ENCODE results near the gene TNNI2.

DNA sequence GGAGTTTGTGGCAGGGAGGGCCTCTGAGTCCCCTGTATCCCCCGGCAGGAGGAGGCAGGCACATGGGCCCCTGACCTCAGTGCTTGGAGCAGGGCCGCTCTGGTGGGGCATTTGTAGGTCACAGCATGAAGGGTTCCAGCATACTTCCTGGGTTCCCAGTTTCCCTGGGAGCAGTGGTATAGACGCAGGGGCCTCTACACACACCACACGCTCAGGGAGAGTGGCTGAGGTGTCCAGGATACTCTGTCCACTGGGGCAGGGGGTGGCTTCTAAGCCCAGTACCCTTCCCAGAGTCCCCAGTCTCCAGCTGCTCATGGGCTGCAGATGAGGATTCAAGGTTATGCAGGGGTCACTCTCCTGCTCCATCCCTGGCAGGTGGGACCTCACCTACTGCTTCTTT, 20.2 kb downstream of the TNNI2 start:
- TF ChIP-seq CTCF (IDR thresholded peaks at IDR 0.05; ENCODE audit: low read depth, low read length, missing input control) (no peak), TAF1 (conservative IDR thresholded peaks at IDR 0.05) (no peak)
- TF ChIP-seq, protein P1, sequence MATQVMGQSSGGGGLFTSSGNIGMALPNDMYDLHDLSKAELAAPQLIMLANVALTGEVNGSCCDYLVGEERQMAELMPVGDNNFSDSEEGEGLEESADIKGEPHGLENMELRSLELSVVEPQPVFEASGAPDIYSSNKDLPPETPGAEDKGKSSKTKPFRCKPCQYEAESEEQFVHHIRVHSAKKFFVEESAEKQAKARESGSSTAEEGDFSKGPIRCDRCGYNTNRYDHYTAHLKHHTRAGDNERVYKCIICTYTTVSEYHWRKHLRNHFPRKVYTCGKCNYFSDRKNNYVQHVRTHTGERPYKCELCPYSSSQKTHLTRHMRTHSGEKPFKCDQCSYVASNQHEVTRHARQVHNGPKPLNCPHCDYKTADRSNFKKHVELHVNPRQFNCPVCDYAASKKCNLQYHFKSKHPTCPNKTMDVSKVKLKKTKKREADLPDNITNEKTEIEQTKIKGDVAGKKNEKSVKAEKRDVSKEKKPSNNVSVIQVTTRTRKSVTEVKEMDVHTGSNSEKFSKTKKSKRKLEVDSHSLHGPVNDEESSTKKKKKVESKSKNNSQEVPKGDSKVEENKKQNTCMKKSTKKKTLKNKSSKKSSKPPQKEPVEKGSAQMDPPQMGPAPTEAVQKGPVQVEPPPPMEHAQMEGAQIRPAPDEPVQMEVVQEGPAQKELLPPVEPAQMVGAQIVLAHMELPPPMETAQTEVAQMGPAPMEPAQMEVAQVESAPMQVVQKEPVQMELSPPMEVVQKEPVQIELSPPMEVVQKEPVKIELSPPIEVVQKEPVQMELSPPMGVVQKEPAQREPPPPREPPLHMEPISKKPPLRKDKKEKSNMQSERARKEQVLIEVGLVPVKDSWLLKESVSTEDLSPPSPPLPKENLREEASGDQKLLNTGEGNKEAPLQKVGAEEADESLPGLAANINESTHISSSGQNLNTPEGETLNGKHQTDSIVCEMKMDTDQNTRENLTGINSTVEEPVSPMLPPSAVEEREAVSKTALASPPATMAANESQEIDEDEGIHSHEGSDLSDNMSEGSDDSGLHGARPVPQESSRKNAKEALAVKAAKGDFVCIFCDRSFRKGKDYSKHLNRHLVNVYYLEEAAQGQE (IDR thresholded peaks at IDR 0.05), result no peak
